HG02870 (cell line): Measurements from ENCODE around the gene ZFP57.
"Not testable (repeated sequence)": the region's sequence is repeated elsewhere in the genome, so short reads cannot be mapped to it uniquely, and the experiment has no call there.

Experiments
- ATAC-seq: cut with Tn5 transposase; IDR thresholded peaks from one replicate; pipeline ENCODE4 v1.9.1; 2021; ENCODE audit warnings: mild to moderate bottlenecking, moderate library complexity; ENCODE audit not compliant: unreplicated experiment

The ZFP57 gene

DNA sequence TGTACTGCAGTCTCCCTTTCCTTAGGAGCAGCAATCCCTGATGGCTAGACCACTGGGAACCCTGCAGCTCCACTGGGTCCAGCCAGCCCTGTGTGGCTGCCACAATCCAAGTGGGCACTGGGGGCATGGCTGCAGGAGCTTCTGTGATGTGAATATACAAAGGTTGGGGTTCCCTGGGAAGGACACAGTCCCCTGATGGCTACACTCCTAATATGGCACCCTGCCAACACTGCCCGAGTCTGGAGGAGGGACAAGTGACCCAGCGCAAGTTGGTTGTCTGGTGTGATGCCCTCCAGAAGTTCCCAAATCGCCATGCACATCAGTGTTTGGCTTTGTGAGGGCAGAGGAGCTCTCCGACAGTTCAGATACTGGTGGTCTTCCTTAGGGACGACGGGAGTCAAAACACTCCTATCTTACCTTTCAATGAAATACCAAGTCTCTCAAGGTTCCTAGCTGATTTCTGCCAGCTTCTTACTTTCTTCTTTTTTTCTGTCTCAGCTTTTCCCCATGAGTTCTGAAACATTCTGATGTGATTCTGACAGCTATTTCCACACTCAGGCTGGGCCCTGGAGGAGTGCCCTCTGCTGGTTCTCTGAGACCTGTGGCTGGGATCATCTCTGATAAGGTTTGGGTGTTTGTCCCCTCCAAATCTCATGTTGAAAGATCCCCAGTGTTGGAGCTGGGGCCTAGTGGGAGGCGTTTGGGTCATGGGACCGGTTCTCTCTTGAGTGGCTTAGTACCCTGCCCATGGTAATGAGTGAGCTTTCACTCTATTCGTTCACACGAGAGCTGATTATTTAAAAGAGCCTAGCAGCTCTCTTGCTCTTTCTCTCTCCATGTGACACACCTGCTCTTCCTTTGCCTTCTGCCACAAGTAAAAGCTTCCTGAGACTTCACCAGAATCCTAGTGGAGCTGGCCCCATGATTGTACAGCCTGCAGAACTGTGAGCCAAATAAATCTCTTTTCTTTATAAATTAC is 15.5 kb upstream of the ZFP57 start:
- no peak for ATAC-seq

DNA sequence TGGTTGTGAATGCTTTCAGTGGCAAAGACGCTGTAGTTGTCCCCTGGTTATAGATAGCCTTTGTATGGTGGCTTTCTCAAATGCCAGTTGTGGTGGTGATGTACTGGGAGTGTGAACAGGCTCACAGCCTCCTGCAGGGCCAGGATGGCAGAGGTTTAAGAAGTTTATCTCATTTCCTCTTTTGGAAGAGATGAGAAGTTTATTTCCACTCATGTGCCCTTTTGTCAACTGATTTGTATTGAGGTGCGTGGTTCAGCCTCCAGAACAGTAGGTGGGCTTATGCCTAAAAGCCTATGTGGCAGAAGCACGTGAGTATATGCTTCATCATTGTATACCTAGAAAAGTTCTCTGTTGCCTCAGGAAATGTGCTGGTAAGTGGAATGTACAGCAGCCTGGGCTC is 13.7 kb upstream of the ZFP57 start:
- ATAC-seq: no peak

- ATAC-seq: no peak
Measured at GRCh38 chr6:29685718-29686326, 4.9 kb upstream of the ZFP57 start.

GRCh38 chr6:29681811-29682210 is 859 bp upstream of the ZFP57 start:
- ATAC-seq: no peak

DNA sequence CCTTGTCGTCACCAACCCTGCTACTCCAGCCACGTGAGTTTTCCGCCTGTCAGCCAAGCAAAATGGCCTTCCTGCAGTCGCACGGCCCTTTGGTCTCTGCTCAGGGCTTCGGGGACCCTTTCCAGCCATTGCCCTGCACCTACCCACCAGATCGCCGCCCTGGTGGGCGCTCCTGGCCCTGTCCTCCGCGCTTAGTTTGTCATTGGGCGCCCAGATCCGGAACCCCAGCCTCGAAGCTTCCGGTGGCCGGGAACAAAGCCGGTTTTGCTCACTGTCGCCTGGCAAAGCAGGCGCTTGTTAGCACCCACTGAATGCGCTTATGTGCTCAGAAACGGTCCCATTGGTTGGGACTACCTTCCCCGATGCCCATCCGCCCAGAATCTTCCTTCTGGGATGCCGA is 536 bp downstream of the ZFP57 start:
- no peak for ATAC-seq

DNA sequence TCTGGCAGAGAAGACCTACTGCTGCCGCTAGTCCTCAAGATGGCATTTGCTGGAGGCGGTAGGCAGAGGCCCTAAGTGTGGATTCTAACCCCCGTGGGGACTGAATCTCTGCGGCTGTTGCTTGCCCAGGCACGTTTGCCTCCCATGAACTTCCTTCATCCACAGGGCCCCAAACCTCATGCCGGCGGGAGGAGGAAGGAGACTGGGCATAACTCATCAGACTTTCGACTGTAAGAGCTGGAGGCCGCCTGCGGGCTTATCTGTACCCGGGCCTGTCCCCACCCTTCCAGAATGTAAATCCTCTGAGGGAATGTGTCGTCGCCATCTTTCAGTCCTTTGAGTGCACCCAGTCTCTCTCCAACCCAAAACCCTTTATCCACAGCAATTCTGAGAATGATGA is 990 bp downstream of the ZFP57 start:
- no peak for ATAC-seq

DNA sequence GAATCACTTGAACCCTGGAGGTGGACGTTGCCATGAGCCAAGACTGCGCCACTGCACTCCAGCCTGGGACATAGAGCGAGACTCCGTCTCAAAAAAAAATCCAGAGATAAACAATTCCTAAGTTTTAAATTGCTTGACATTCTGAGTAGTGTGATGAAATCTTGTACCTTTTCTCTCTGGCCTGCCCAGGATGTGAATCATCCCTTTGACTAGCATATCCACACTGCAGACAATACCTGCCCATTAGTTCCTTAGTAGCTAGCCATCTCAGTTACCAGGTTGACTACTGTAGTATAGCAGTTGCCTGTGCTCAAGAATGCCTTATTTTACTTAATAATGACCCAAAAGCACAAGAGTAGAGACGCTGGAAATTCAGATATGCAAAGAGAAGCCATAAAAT is 2.8 kb downstream of the ZFP57 start:
- no peak for ATAC-seq

DNA sequence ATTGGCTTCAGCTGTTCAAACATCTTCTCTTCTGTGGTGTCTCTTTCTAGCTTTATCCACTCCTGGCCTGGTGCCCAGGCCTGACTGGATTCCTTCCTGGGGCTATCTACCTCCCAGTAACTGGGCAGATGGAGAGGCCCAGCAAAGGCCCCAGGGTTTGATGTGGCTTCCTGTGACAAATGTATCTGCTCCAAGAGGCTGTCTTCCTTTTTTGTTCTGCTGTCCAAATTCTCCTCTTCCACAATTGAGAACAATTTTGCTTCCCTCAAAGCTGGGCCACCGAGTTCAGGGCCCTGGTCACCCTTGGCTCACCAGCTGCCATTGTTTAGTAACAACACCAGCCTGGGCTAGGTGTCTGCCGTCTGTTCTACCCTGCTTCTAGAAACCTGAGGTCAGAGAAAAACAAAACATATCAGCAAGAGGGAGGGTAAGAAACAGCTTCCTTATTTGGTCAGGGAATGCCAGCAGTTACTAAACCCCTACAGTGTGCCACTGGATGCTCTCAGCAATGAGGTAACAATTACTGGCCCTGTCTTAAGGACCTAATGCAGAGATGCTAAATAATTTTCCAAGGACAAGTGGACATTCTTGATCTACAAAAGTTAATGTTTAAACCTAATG is 3.9 kb downstream of the ZFP57 start:
- ATAC-seq: no peak

- no peak for ATAC-seq
Measured at GRCh38 chr6:29675561-29675960, 5.4 kb downstream of the ZFP57 start.

- ATAC-seq: no peak
Measured at GRCh38 chr6:29674008-29674407, 6.9 kb downstream of the ZFP57 start.

- no peak for ATAC-seq
Measured at GRCh38 chr6:29673161-29673560, 7.8 kb downstream of the ZFP57 start.

DNA sequence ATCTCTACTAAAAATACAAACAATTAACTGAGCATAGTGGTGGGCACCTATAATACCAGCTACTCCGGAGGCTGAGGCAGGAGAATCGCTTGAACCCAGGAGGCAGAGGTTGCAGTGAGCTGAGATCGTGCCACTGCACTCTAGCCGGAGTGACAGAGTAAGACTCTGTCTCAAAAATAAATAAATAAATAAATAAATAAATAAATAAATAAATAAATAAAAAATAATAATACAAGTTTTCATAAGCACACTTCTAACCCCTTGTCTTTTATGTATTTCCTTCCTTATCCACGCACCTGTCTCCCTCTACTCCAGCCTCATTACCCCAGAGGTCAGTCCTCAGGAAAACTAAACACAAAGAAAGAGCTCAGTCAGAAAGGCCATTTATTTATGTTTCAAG is 8.8 kb downstream of the ZFP57 start:
- ATAC-seq: not testable (repeated sequence)

DNA sequence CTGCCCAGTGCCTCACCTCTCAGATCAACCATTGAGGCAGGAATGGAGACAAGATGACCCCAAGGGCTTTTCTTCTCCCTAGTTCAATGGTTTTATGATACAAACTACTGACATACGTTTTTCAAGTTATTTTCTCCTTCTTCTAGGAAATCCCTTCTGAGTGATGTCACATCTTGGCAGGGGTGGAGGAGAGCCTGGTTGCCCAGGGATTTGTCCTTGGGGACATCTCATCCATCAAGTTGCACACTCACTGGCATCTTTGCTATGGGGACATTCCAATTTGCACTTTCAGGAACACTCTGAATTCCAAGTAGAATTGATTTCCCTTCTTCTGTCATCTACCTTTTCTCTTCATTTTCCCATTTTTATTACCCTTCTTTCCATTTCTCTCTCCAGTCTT is 9.9 kb downstream of the ZFP57 start:
- ATAC-seq: no peak

DNA sequence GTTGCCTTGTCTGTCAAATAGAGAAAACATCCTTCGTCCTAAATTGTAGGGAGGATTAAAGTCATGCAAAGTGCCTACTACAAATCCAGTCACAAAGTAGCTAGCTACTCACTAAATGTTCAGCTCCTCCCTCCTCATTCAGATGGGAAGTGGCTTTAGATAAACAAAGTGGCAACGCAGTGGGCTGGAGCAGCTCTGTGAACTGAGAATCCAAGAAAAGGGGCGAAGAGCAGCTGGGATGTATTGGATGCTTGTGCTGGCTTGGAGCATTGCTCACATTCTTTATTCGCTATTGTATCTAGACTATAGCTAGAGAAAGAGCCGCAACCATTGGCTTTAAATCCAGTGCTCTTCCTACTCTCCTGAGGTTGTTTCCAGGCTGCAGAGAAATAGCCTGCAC is 13.8 kb downstream of the ZFP57 start:
- no peak for ATAC-seq

DNA sequence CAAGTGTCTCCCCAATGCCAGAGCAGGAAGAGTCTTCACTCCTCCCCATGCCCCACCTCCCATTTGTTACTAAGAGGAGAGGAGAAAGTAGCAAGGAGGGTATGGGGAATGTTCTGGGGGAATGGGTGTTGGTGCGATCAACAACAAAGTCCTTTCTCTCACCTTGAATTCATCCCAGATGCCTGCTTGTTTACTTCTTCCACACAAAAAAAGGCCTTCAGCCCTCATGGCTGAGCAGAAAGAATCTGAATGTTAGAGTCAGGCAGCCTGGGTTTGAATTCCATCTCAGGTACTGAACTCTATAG is 14.2 kb downstream of the ZFP57 start:
- ATAC-seq: no peak

GRCh38 chr6:29665942-29666825 is 14.8 kb downstream of the ZFP57 start:
- ATAC-seq: no peak

DNA sequence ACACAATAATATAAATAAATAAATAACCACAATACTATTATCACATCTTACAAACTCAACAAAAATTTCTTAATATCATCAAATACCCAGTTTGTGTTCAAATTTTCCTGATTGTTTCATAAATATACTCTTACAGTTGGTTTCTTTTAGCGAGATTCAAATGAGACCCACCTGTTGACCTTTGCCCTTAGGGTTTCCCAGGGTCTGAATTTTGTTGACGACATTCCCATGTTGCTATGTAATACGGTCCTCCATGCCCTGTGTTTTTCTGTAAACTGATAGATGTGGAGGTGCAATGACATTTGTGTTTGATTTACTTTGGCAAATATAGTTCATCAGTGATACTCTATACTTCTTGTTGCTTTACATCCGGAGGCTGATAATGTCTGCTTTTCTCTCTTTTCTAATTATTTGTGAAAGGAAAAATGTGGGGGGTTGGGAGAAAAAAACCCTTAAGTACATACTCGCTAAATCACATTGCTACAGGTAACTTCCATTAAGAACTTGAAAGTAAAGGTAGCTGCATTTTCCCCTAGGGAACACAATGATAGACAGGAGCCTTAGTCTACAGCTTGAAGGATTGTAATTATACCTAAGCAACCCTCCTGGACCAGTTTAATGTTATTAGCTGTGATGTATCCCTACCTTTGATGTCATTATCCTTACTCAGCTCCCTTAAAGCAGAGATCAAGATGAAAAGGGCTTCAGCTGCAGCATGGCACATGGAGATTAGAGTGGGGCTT is 17.5 kb downstream of the ZFP57 start:
- ATAC-seq: no peak

DNA sequence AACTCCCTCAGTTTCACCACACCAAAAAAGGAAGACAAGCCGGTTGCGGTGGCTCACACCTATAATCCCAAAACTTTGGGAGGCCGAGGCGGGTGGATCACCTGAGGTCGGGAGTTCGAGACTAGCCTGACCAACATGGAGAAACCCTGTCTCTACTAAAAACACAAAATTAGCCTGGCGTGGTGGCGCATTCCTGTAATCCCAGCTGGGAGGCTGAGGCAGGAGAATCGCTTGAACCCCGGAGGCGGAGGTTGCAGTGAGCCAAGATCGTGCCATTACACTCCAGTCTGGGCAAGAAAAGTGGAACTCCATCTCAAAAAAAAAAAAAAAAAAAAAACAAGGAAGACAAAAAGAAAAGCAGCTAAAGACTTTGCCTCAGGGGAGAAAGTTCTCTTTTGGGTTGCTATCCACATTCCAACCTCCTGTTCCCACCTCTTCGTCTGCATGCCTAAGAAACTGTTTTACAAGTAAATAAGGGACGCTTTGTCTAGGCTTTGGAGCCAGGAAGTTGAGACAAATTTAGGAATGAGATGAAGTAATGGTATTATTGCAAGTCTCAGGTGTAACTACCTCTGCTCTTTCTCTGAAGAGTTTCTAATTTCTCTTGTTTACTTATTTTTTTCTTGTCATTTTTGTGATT is 19.3 kb downstream of the ZFP57 start:
- ATAC-seq: not testable (repeated sequence)

- ATAC-seq: no peak
Measured at GRCh38 chr6:29661071-29661470, 19.9 kb downstream of the ZFP57 start.

DNA sequence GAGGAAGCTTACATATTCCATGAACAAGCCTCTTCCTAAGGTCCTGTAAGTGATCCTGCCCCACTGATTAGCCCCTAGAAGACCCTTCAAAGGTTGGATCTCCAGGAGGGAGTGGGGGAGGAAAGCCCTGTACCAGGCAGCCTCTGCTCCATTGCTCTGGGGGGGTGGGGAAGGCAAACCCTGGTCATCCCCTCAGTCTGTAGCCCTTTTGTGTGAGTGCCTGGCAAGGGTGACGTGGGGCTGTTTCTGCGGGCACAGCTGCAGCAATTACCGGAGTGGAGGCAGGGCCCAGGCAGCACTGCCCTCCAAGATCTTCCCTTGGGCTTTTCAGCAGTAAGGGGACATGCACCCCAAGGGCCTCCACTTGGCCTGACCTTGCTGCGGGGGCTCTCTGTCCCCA is 24.2 kb downstream of the ZFP57 start, which contains the start of gene MOG:
MOG (plus strand) TSS at position 295 of the 400 bp plus-strand sequence. CDS start 118 bp downstream, outside the sequence.
- ATAC-seq: no peak
